HG03457 (cell line): Measurements from ENCODE around the gene CXCR2.

ENCODE experiments used
- ATAC-seq: cut with Tn5 transposase; IDR thresholded peaks from one replicate; pipeline ENCODE4 v1.9.1; 2021; ENCODE audit warnings: moderate number of reproducible peaks; ENCODE audit not compliant: unreplicated experiment

The CXCR2 gene

GRCh38 chr2:218180467-218181114 lies 54.8 kb downstream of the CXCR2 start:
- no peak for ATAC-seq

GRCh38 chr2:218184331-218184730 lies 58.5 kb downstream of the CXCR2 start:
- no peak for ATAC-seq

- no peak for ATAC-seq
Observed at GRCh38 chr2:218186355-218186766, 60.5 kb downstream of the CXCR2 start.
